Kidney (tissue), 14 donors: ENCODE data around the gene STUB1. TPM values are rescaled to one million over a fixed set of nuclear protein-coding genes. Genes with fewer than 3 reads are reported as not detected.

Source experiments
- DNase-seq, 5 donors: peaks; one replicate each; pipeline ENCODE4 v3.0.0-alpha.2; 2013 to 2020
- FAIRE-seq: peaks from 2 replicates; lab custom pipeline; 2012; peaks lifted over from hg19 to GRCh38; lab: Jason Lieb, UNC
- H3K27ac ChIP-seq, 2 donors: one replicate each; pipeline ENCODE4 v1.7.0; 2013; ENCODE audit warnings: low read depth in 2 of 2, low read length in 2 of 2, inconsistent platforms in 1 of 2
- H3K27me3 ChIP-seq: one replicate; pipeline ENCODE4 v1.7.1; 2013; ENCODE audit warnings: low read length, inconsistent platforms; ENCODE audit not compliant: control insufficient read depth, insufficient read depth
- H3K36me3 ChIP-seq, 3 donors: one replicate each; pipeline versions ENCODE4 v1.7.0 to v1.7.1; 2013; ENCODE audit warnings: low read length in 3 of 3, control low read depth in 1 of 3, inconsistent platforms in 1 of 3; ENCODE audit not compliant: insufficient read depth in 3 of 3, control insufficient read depth in 2 of 3
- H3K4me1 ChIP-seq, 3 donors: one replicate each; pipeline versions ENCODE4 v1.7.0 to v1.7.1; 2013; ENCODE audit warnings: low read length in 3 of 3, inconsistent platforms in 1 of 3, low read depth in 1 of 3; ENCODE audit not compliant: control insufficient read depth in 2 of 3, insufficient read depth in 2 of 3
- H3K4me3 ChIP-seq, 3 donors: one replicate each; pipeline versions ENCODE4 v1.7.0 to v1.8.1; 2013; ENCODE audit warnings: low read length in 3 of 3, control low read depth in 1 of 3, inconsistent platforms in 1 of 3
- H3K9ac ChIP-seq, 3 donors: one replicate each; pipeline versions ENCODE4 v1.7.0 to v1.7.1; 2013; ENCODE audit warnings: low read length in 3 of 3, control low read depth in 1 of 3, inconsistent platforms in 1 of 3
- H3K9me3 ChIP-seq, 3 donors: one replicate each; pipeline versions ENCODE4 v1.7.0 to v1.7.1; 2013; ENCODE audit warnings: low read length in 3 of 3, control low read depth in 1 of 3, inconsistent platforms in 1 of 3; ENCODE audit not compliant: control insufficient read depth in 2 of 3, insufficient read depth in 1 of 3
- intact Hi-C: fragments of 100-400 bp; cut with DNase I; formaldehyde crosslinking; loops from one replicate; pipeline ENCODE4 v1.11.1; 2022
- polyA plus RNA-seq: library from polyadenylated mRNA; stranded (reverse); fragments of 350-450 nt; fragmentation: Illumina TruSeq; extraction: RNeasy Lipid Tissue Mini Kit (QIAGEN cat#74804); gene quantifications from one replicate; pipeline ENCODE4 v1.2.3, GENCODE V29; 2014; ENCODE audit warnings: low read depth, low replicate concordance; ENCODE audit not compliant: insufficient read depth
- total RNA-seq: library from RNA; stranded (reverse); fragmentation: NEBNext Ultra II Directional; extraction: Animal tissue kit (Norgen Biotek cat#: 25700); gene quantifications from one replicate; pipeline ENCODE4 v1.2.1, GENCODE V29; 2021
- TF ChIP-seq, protein P1 (sequence below): IDR thresholded peaks from 3 replicates; pipeline ENCODE4 v1.5.1; 2012; ENCODE audit warnings: mild to moderate bottlenecking, moderate library complexity, borderline replicate concordance; ENCODE audit not compliant: insufficient read depth; ENCODE audit errors: extremely low read depth
- donor health status: control.
- donor health status: control.
- donor health status: control.
- donor health status: control.
- donor health status: control.
- donor health status: DM: yes; HTN: yes; CAD: no.
- donor health status: Normal renal cell carcinoma (clear cell type).

The STUB1 gene
- total and polyA plus RNA-seq, 2 donors from 2014 or later: 92.9 to 218 TPM

DNA sequence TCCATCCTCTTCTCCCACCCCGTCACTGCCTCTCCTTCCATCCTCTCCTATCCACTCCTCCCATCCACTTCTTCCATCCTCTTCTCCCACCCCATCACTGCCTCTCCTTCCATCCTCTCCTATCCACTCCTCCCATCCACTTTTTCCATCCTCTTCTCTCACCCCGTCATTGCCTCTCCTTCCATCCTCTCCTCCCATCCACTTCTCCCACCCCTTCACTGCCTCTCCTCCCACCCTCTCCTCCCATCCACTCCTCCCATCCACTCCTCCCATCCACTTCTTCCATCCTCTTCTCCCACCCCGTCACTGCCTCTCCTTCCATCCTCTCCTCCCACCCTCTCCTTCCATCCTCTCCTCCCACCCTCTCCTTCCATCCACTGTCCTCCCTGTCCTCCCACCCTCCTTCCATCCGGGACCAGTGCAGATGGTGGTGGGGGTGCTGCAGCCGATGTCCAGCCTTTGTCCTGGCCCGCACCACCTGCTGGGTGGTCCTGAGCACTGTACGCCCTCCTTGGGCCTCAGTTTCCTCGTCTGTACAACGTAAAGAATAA lies 48.3 kb upstream of the STUB1 start:
- FAIRE-seq (no peak), DNase-seq (no peak)
- TF ChIP-seq, protein P1, sequence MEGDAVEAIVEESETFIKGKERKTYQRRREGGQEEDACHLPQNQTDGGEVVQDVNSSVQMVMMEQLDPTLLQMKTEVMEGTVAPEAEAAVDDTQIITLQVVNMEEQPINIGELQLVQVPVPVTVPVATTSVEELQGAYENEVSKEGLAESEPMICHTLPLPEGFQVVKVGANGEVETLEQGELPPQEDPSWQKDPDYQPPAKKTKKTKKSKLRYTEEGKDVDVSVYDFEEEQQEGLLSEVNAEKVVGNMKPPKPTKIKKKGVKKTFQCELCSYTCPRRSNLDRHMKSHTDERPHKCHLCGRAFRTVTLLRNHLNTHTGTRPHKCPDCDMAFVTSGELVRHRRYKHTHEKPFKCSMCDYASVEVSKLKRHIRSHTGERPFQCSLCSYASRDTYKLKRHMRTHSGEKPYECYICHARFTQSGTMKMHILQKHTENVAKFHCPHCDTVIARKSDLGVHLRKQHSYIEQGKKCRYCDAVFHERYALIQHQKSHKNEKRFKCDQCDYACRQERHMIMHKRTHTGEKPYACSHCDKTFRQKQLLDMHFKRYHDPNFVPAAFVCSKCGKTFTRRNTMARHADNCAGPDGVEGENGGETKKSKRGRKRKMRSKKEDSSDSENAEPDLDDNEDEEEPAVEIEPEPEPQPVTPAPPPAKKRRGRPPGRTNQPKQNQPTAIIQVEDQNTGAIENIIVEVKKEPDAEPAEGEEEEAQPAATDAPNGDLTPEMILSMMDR: no peak
- no peak overlapping the region for H3K4me3 ChIP-seq
- H3K27me3 ChIP-seq: no peaks in the 10 kb centered on the region
- peaks cover 0 to 33% (median 12%) of the 10 kb centered on the region in 3 donors for H3K4me1 ChIP-seq
- no peaks in the 10 kb centered on the region for H3K9me3 ChIP-seq
- intact Hi-C loops: no loop called here
- H3K9ac ChIP-seq: no peak overlapping the region
- no peak overlapping the region for H3K27ac ChIP-seq
- peaks cover 0 to 4% (median 0%) of the 10 kb centered on the region in 3 donors for H3K36me3 ChIP-seq

DNA sequence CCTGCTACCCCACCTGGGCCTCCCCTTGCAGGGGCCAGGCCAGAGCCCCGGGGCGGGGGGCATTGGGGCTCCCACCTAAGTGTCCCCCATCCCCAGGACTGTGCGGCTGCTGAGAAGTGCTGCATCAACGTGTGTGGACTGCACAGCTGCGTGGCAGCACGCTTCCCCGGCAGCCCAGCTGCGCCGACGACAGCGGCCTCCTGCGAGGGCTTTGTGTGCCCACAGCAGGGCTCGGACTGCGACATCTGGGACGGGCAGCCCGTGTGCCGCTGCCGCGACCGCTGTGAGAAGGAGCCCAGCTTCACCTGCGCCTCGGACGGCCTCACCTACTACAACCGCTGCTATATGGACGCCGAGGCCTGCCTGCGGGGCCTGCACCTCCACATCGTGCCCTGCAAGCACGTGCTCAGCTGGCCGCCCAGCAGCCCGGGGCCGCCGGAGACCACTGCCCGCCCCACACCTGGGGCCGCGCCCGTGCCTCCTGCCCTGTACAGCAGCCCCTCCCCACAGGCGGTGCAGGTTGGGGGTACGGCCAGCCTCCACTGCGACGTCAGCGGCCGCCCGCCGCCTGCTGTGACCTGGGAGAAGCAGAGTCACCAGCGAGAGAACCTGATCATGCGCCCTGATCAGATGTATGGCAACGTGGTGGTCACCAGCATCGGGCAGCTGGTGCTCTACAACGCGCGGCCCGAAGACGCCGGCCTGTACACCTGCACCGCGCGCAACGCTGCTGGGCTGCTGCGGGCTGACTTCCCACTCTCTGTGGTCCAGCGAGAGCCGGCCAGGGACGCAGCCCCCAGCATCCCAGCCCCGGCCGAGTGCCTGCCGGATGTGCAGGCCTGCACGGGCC lies 47.5 kb upstream of the STUB1 start:
- H3K36me3 ChIP-seq: no peaks in the 10 kb centered on the region
- no peaks in the 10 kb centered on the region for H3K9me3 ChIP-seq
- no peak for FAIRE-seq
- peaks cover 0 to 38% (median 12%) of the 10 kb centered on the region in 3 donors for H3K4me1 ChIP-seq
- intact Hi-C loops: no loop called here
- TF ChIP-seq, protein P1: no peak
- H3K27me3 ChIP-seq: no peaks in the 10 kb centered on the region
- no peak overlapping the region for H3K4me3 ChIP-seq
- no peak overlapping the region for H3K27ac ChIP-seq
- H3K9ac ChIP-seq: no peak overlapping the region
- DNase-seq: peak in 2 of 5 donors; percentile 56 to 76

DNA sequence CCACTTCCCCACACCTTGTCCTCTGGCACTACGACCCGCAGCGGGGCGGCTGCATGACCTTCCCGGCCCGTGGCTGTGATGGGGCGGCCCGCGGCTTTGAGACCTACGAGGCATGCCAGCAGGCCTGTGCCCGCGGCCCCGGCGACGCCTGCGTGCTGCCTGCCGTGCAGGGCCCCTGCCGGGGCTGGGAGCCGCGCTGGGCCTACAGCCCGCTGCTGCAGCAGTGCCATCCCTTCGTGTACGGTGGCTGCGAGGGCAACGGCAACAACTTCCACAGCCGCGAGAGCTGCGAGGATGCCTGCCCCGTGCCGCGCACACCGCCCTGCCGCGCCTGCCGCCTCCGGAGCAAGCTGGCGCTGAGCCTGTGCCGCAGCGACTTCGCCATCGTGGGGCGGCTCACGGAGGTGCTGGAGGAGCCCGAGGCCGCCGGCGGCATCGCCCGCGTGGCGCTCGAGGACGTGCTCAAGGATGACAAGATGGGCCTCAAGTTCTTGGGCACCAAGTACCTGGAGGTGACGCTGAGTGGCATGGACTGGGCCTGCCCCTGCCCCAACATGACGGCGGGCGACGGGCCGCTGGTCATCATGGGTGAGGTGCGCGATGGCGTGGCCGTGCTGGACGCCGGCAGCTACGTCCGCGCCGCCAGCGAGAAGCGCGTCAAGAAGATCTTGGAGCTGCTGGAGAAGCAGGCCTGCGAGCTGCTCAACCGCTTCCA lies 46.7 kb upstream of the STUB1 start:
- intact Hi-C loops: no loop called here

More for the DNA sequence above, 46.7 kb upstream of the STUB1 start:
- peaks cover 0 to 42% (median 12%) of the 10 kb centered on the region in 3 donors for H3K4me1 ChIP-seq
- DNase-seq: no peak
- H3K9ac ChIP-seq: no peak overlapping the region
- no peak overlapping the region for H3K27ac ChIP-seq
- no peaks in the 10 kb centered on the region for H3K27me3 ChIP-seq
- H3K4me3 ChIP-seq: no peak overlapping the region
- TF ChIP-seq, protein P1: no peak
- H3K36me3 ChIP-seq: no peaks in the 10 kb centered on the region
- no peak for FAIRE-seq
- no peaks in the 10 kb centered on the region for H3K9me3 ChIP-seq
